Spleen (tissue), 7 donors: ENCODE results near the gene SPAG17.

Experiments used
- POLR2A ChIP-seq, 3 donors: fragments of 450-650 bp; IDR thresholded peaks; one replicate each; pipeline ENCODE4 v1.5.1; 2017; ENCODE audit warnings: antibody characterized with exemption in 3 of 3, mild to moderate bottlenecking in 1 of 3
- POLR2AphosphoS5 ChIP-seq, 3 donors: sonication (generic); formaldehyde crosslinking; IDR thresholded peaks; one replicate each; pipeline ENCODE4 v1.5.1; 2017; ENCODE audit warnings: antibody characterized with exemption in 3 of 3
- TF ChIP-seq, protein P1 (sequence below), 11 experiments: fragments of 200-600 bp in 7 of 11; fragments of 450-650 bp in 4 of 11; sonication (generic) in 4 of 11; IDR thresholded peaks in 8 of 11; conservative IDR thresholded peaks in 3 of 11; 1 replicate in 7 of 11; 2 replicates in 4 of 11; pipeline versions ENCODE4 v1.4.0 to v1.8.0; 2016 to 2021; ENCODE audit warnings: antibody characterized with exemption in 11 of 11, inconsistent platforms in 4 of 11, mild to moderate bottlenecking in 1 of 11
- donor health status: DM: no; HTN: no; CAD: no; lungs with moderate emphysema.
- donor health status: DM: no; HTN: no; CAD: no.
- donor health status: DM: no; HTN: no; CAD: no.

DNA sequence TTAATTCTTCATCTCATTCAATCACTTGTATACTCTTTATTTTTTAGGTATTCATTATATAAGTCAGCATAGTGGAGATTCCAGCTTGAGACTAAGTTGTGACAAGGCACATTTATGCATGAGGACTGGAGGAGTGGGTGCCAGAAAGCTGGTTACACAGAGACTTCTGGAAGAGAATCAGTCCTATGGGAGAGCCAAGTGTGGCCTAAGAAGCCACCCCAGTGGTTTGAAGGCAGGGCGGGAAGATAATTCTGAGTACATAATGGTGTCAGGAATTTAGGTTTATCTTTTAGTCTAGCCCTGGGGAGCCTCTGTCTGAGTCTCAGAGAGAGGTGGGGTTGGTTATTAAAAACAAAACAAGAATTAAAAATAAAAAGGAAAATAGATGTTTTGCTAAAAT is 83.0 kb downstream of the SPAG17 start:
- no peak for TF ChIP-seq POLR2A (IDR thresholded peaks at IDR 0.05)
- TF ChIP-seq, protein P1, sequence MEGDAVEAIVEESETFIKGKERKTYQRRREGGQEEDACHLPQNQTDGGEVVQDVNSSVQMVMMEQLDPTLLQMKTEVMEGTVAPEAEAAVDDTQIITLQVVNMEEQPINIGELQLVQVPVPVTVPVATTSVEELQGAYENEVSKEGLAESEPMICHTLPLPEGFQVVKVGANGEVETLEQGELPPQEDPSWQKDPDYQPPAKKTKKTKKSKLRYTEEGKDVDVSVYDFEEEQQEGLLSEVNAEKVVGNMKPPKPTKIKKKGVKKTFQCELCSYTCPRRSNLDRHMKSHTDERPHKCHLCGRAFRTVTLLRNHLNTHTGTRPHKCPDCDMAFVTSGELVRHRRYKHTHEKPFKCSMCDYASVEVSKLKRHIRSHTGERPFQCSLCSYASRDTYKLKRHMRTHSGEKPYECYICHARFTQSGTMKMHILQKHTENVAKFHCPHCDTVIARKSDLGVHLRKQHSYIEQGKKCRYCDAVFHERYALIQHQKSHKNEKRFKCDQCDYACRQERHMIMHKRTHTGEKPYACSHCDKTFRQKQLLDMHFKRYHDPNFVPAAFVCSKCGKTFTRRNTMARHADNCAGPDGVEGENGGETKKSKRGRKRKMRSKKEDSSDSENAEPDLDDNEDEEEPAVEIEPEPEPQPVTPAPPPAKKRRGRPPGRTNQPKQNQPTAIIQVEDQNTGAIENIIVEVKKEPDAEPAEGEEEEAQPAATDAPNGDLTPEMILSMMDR (IDR thresholded peaks at IDR 0.05 in 8 of 11, conservative IDR thresholded peaks at IDR 0.05 in 3 of 11): no peak
- no peak for TF ChIP-seq POLR2AphosphoS5 (IDR thresholded peaks at IDR 0.05)
